ENCODE measurements around the gene SP100.

GRCh38 chr2:230412371-230412711 is 3.7 kb upstream of the SP100 start:
- TF ChIP-seq EGR1 (IDR thresholded peaks at IDR 0.05) (no peak), YY1 (IDR thresholded peaks at IDR 0.05; ENCODE audit: low read depth) (no peak)

Data from Ishikawa (cell line).